ENCODE measurements around the gene IL20. TPM values are rescaled to one million over a fixed set of nuclear protein-coding genes. Genes with fewer than 3 reads are reported as not detected.

Gene IL20
- total RNA-seq, 1 experiment from 2014 or later: not detected

- Histone ChIP-seq H3K27me3 (replicated peaks; ENCODE audit: control insufficient read depth, insufficient read depth, low read length) (peaks cover 4% of the 10 kb centered on the region; the same call in 1 of the 2 replicates), H3K4me3 (ENCODE audit: low read depth, low read length) (no peak overlapping the region), H3K36me3 (ENCODE audit: control insufficient read depth, insufficient read depth, low read length) (no peaks in the 10 kb centered on the region), H3K9me3 (no peaks in the 10 kb centered on the region), H3K4me1 (no peaks in the 10 kb centered on the region)
- ChIA-PET CTCF (no interaction called here), POLR2A (no interaction called here)
- Mint-ChIP-seq H3K36me3 (ENCODE audit: insufficient read depth, unreplicated experiment) (no peaks in the 10 kb centered on the region), H3K9me3 (ENCODE audit: unreplicated experiment) (no peaks in the 10 kb centered on the region), H3K27ac (ENCODE audit: unreplicated experiment) (no peak overlapping the region), H3K4me1 (ENCODE audit: low read depth, unreplicated experiment) (no peaks in the 10 kb centered on the region), H3K4me3 (ENCODE audit: unreplicated experiment) (no peak overlapping the region), H3K27me3 (ENCODE audit: insufficient read depth, unreplicated experiment) (peaks cover 12% of the 10 kb centered on the region)
- DNase-seq: no peak
- no TSS peak for BruUV-seq (replicated peaks)
- intact Hi-C loops (cut with micrococcal nuclease; ENCODE audit: unreplicated experiment): no loop called here
- TF ChIP-seq CTCF (IDR thresholded peaks at IDR 0.05; ENCODE audit: insufficient read depth in 1 of 2, low read depth in 1 of 2, low read length in 1 of 2, severe bottlenecking in 1 of 2, unreplicated experiment in 1 of 2): no peak
These were observed 26.3 kb upstream of the IL20 start for GRCh38 chr1:206839006-206839560.

GRCh38 chr1:206839857-206840256 lies 25.6 kb upstream of the IL20 start:
- Histone ChIP-seq H3K27me3 (replicated peaks; ENCODE audit: control insufficient read depth, insufficient read depth, low read length) (peaks cover 4% of the 10 kb centered on the region; the same call in 1 of the 2 replicates), H3K36me3 (ENCODE audit: control insufficient read depth, insufficient read depth, low read length) (no peaks in the 10 kb centered on the region), H3K9me3 (no peaks in the 10 kb centered on the region), H3K4me3 (ENCODE audit: low read depth, low read length) (no peak overlapping the region), H3K4me1 (no peaks in the 10 kb centered on the region)
- Mint-ChIP-seq H3K4me3 (ENCODE audit: unreplicated experiment) (no peak overlapping the region), H3K27ac (ENCODE audit: unreplicated experiment) (no peak overlapping the region), H3K36me3 (ENCODE audit: insufficient read depth, unreplicated experiment) (no peaks in the 10 kb centered on the region), H3K9me3 (ENCODE audit: unreplicated experiment) (no peaks in the 10 kb centered on the region), H3K27me3 (ENCODE audit: insufficient read depth, unreplicated experiment) (peaks cover 7% of the 10 kb centered on the region), H3K4me1 (ENCODE audit: low read depth, unreplicated experiment) (no peaks in the 10 kb centered on the region)
- CTCF ChIA-PET: no interaction called here
- no peak for TF ChIP-seq CTCF (IDR thresholded peaks at IDR 0.05; ENCODE audit: insufficient read depth in 1 of 2, low read depth in 1 of 2, low read length in 1 of 2, severe bottlenecking in 1 of 2, unreplicated experiment in 1 of 2)
- POLR2A ChIA-PET: no interaction called here
- no TSS peak for BruUV-seq (replicated peaks)
- intact Hi-C loops (cut with micrococcal nuclease; ENCODE audit: unreplicated experiment): no loop called here
- DNase-seq: no peak

- Mint-ChIP-seq H3K9me3 (ENCODE audit: unreplicated experiment) (no peaks in the 10 kb centered on the region), H3K27me3 (ENCODE audit: insufficient read depth, unreplicated experiment) (peaks cover 7% of the 10 kb centered on the region), H3K27ac (ENCODE audit: unreplicated experiment) (no peak overlapping the region), H3K4me1 (ENCODE audit: low read depth, unreplicated experiment) (no peaks in the 10 kb centered on the region), H3K36me3 (ENCODE audit: insufficient read depth, unreplicated experiment) (no peaks in the 10 kb centered on the region), H3K4me3 (ENCODE audit: unreplicated experiment) (no peak overlapping the region)
- CTCF ChIA-PET: interaction anchor here (1.0 kb wide), 1 partner anchor 95 kb away, joined by 3 read pairs; no protein-coding TSS in a partner anchor
- no peak for DNase-seq
- POLR2A ChIA-PET: no interaction called here
- no peak overlapping the region for H3K4me3 ChIP-seq (ENCODE audit: low read depth, low read length)
- no TSS peak for BruUV-seq (replicated peaks)
- no peaks in the 10 kb centered on the region for H3K9me3 ChIP-seq
- H3K27me3 ChIP-seq (replicated peaks; ENCODE audit: control insufficient read depth, insufficient read depth, low read length): peaks cover 4% of the 10 kb centered on the region; the same call in 1 of the 2 replicates
- intact Hi-C loops (cut with micrococcal nuclease; ENCODE audit: unreplicated experiment): no loop called here
- TF ChIP-seq CTCF (IDR thresholded peaks at IDR 0.05; ENCODE audit: insufficient read depth in 1 of 2, low read depth in 1 of 2, low read length in 1 of 2, severe bottlenecking in 1 of 2, unreplicated experiment in 1 of 2): no peak
- H3K36me3 ChIP-seq (ENCODE audit: control insufficient read depth, insufficient read depth, low read length): no peaks in the 10 kb centered on the region
- no peaks in the 10 kb centered on the region for H3K4me1 ChIP-seq
These were observed 23.7 kb upstream of the IL20 start for GRCh38 chr1:206841609-206842323.

Data from Caco-2 (cell line).